ENCODE results near the gene AMPD1. TPM values are rescaled to one million over a fixed set of nuclear protein-coding genes. Genes with fewer than 3 reads are reported as not detected.

The AMPD1 gene
- polyA plus RNA-seq, 1 of the 3 experiments (the other 2 are of a cell fraction): not detected

- Histone ChIP-seq H3K9ac (no peak overlapping the region), H3K79me2 (ENCODE audit: insufficient read depth) (no peaks in the 10 kb centered on the region), H4K20me1 (ENCODE audit: insufficient read depth) (no peaks in the 10 kb centered on the region), H3K27ac (ENCODE audit: low read depth in 2 of 2, low read length in 1 of 2) (no peak overlapping the region), H3K9me2 (no peaks in the 10 kb centered on the region), H3K4me3 (ENCODE audit: low read depth in 2 of 2, low read length in 1 of 2) (no peak overlapping the region), H3K4me2 (no peak overlapping the region), H3K9me3 (no peaks in the 10 kb centered on the region), H2AFZ (ENCODE audit: low read depth) (no peak overlapping the region), H3K36me3 (replicated peaks in 1 of 2; ENCODE audit: control insufficient read depth in 1 of 2, insufficient read depth in 2 of 2, low read length in 1 of 2) (no peaks in the 10 kb centered on the region), H3K27me3 (ENCODE audit: insufficient read depth) (peaks cover 61% of the 10 kb centered on the region), H3K4me1 (ENCODE audit: control insufficient read depth in 1 of 2, insufficient read depth in 2 of 2, low read depth in 1 of 2, low read length in 1 of 2) (no peaks in the 10 kb centered on the region), H3F3A (replicated peaks; ENCODE audit: insufficient read depth) (no peaks in the 10 kb centered on the region)
- ChIA-PET POLR2A (no interaction called here), CTCF (no interaction called here)
- no peak for DNase-seq
- TF ChIP-seq CTCF (IDR thresholded peaks at IDR 0.05) (no peak), EP300 (IDR thresholded peaks at IDR 0.05; ENCODE audit: borderline replicate concordance in 1 of 2, low read depth in 1 of 2, low read length in 1 of 2) (no peak), RFX5 (IDR thresholded peaks at IDR 0.05; ENCODE audit: low read length) (no peak), RCOR1 (IDR thresholded peaks at IDR 0.05; ENCODE audit: low read length) (no peak), YY1 (IDR thresholded peaks at IDR 0.05; ENCODE audit: low read depth) (no peak), POLR2AphosphoS5 (IDR thresholded peaks at IDR 0.05; ENCODE audit: low read depth, low read length) (no peak), SIN3A (IDR thresholded peaks at IDR 0.05; ENCODE audit: borderline replicate concordance, low read depth, low read length) (no peak)
- WGBS (ENCODE audit: low lambda C conversion rate): 6% methylated on average over 5 of the region's 5 CpGs
Observed at GRCh38 chr1:114677691-114678090, 17.7 kb downstream of the AMPD1 start.

GRCh38 chr1:114676115-114676514 lies 19.2 kb downstream of the AMPD1 start:
- Histone ChIP-seq H4K20me1 (ENCODE audit: insufficient read depth) (no peaks in the 10 kb centered on the region), H3K9me3 (no peaks in the 10 kb centered on the region), H3K4me3 (ENCODE audit: low read depth in 2 of 2, low read length in 1 of 2) (no peak overlapping the region), H3K4me2 (no peak overlapping the region), H3K9me2 (no peaks in the 10 kb centered on the region), H3K4me1 (ENCODE audit: control insufficient read depth in 1 of 2, insufficient read depth in 2 of 2, low read depth in 1 of 2, low read length in 1 of 2) (no peaks in the 10 kb centered on the region), H3F3A (replicated peaks; ENCODE audit: insufficient read depth) (no peaks in the 10 kb centered on the region), H3K36me3 (replicated peaks in 1 of 2; ENCODE audit: control insufficient read depth in 1 of 2, insufficient read depth in 2 of 2, low read length in 1 of 2) (no peaks in the 10 kb centered on the region), H3K9ac (no peak overlapping the region), H3K79me2 (ENCODE audit: insufficient read depth) (no peaks in the 10 kb centered on the region), H3K27me3 (ENCODE audit: insufficient read depth) (peaks cover 56% of the 10 kb centered on the region), H3K27ac (ENCODE audit: low read depth in 2 of 2, low read length in 1 of 2) (no peak overlapping the region), H2AFZ (ENCODE audit: low read depth) (no peak overlapping the region)
- CTCF ChIA-PET: interaction anchor here (1.5 kb wide), 1 partner anchor 14 kb away, joined by 4 read pairs; no protein-coding TSS in a partner anchor
- POLR2A ChIA-PET: no interaction called here
- TF ChIP-seq POLR2AphosphoS5 (IDR thresholded peaks at IDR 0.05; ENCODE audit: low read depth, low read length): no peak
- TF ChIP-seq MEF2A (IDR thresholded peaks at IDR 0.05; ENCODE audit: borderline replicate concordance, low read depth): no peak
- no peak for TF ChIP-seq MXI1 (IDR thresholded peaks at IDR 0.05; ENCODE audit: low read depth, low read length)
- no peak for TF ChIP-seq MAX (IDR thresholded peaks at IDR 0.05; ENCODE audit: low read depth)
- TF ChIP-seq TAF1 (IDR thresholded peaks at IDR 0.05; ENCODE audit: borderline replicate concordance, low read depth, low read length): no peak
- TF ChIP-seq FOSL2 (IDR thresholded peaks at IDR 0.05; ENCODE audit: borderline replicate concordance, low read depth): no peak
- TF ChIP-seq RXRA (IDR thresholded peaks at IDR 0.05; ENCODE audit: borderline replicate concordance, low read depth): no peak
- TF ChIP-seq TEAD4 (IDR thresholded peaks at IDR 0.05; ENCODE audit: borderline replicate concordance, insufficient read depth): no peak
- TF ChIP-seq NRF1 (IDR thresholded peaks at IDR 0.05; ENCODE audit: low read depth, low read length): no peak
- no peak for TF ChIP-seq FOXJ3 (CRISPR knock-in tag; IDR thresholded peaks at IDR 0.05)
- no peak for TF ChIP-seq CTCF (IDR thresholded peaks at IDR 0.05)
- no peak for TF ChIP-seq ELF1 (IDR thresholded peaks at IDR 0.05)
- TF ChIP-seq SMC3 (IDR thresholded peaks at IDR 0.05; ENCODE audit: low read depth, low read length): no peak
- TF ChIP-seq REST (IDR thresholded peaks at IDR 0.05; ENCODE audit: low read depth, low read length): no peak
- no peak for TF ChIP-seq PBX3 (IDR thresholded peaks at IDR 0.05)
- no peak for DNase-seq
- WGBS (ENCODE audit: low lambda C conversion rate): 3% methylated on average over 1 of the region's 1 CpG
